Endothelial cell of umbilical vein (primary cell): Measurements from ENCODE around the gene BCL10. TPM values are rescaled to one million over a fixed set of nuclear protein-coding genes. Genes with fewer than 3 reads are reported as not detected.

Experiments
- BruUV-seq: library from RNA; stranded (reverse); fragments of 400-500 nt; replicated peaks from 2 replicates; lab custom pipeline; 2021; lab: Mats Ljungman, UMichigan
- CTCF ChIA-PET: fragments of 300-600, 350-600 bp; sonication (Branson Sonifier 250); formaldehyde crosslinking; loops from one replicate; lab custom pipeline; 2021; ENCODE audit warnings: antibody characterized with exemption, inconsistent platforms; lab: Charles Lee
- POLR2A ChIA-PET: fragments of 300-600, 350-600 bp; sonication (Branson Sonifier 250); formaldehyde crosslinking; loops from one replicate; lab custom pipeline; 2021; ENCODE audit warnings: antibody characterized with exemption, inconsistent platforms; lab: Charles Lee
- DNase-seq: peaks from one replicate; pipeline ENCODE4 v3.0.0-alpha.2; 2011; ENCODE audit warnings: low read depth, low spot score
- FAIRE-seq: peaks from 2 replicates; lab custom pipeline; 2011; peaks lifted over from hg19 to GRCh38; lab: Jason Lieb, UNC
- H2AFZ ChIP-seq: 2 replicates; pipeline ENCODE4 v1.6.0; 2012; ENCODE audit warnings: low read depth, low read length, control low read depth, inconsistent platforms
- H3K27ac ChIP-seq: 2 replicates; pipeline ENCODE4 v1.5.1; 2011; ENCODE audit warnings: low read depth, mild to moderate bottlenecking, control low read depth, low read length, moderate library complexity; ENCODE audit not compliant: insufficient read depth
- H3K27me3 ChIP-seq, 2 experiments: 2 replicates each; pipeline versions ENCODE4 v1.6.0 to v1.6.1; 2011; ENCODE audit warnings: low read length in 2 of 2, mixed read lengths in 1 of 2; ENCODE audit not compliant: control insufficient read depth in 2 of 2, insufficient read depth in 2 of 2
- H3K36me3 ChIP-seq, 2 experiments: 2 replicates in 1 of 2; 3 replicates in 1 of 2; pipeline ENCODE4 v1.5.1; 2011; ENCODE audit warnings: low read length in 2 of 2, mild to moderate bottlenecking in 1 of 2, moderate library complexity in 1 of 2; ENCODE audit not compliant: control insufficient read depth in 2 of 2, insufficient read depth in 2 of 2; ENCODE audit errors: extremely low read depth in 1 of 2
- H3K4me1 ChIP-seq: 3 replicates; pipeline ENCODE4 v1.5.1; 2011; ENCODE audit warnings: mild to moderate bottlenecking, low read length; ENCODE audit not compliant: control insufficient read depth, insufficient read depth; ENCODE audit errors: extremely low read depth
- H3K4me2 ChIP-seq: 2 replicates; pipeline ENCODE4 v1.6.1; 2011; ENCODE audit warnings: low read length, control low read depth, mixed read lengths; ENCODE audit not compliant: insufficient read depth
- H3K4me3 ChIP-seq, 3 experiments: fragments of 200-600 bp in 1 of 3; sonication (generic), shearing (Covaris generic) in 1 of 3; replicated peaks in 1 of 3; 2 replicates each; pipeline ENCODE4 v1.5.1; 2011 to 2016; ENCODE audit warnings: control low read depth in 3 of 3, low read length in 3 of 3, mild to moderate bottlenecking in 2 of 3, inconsistent platforms in 1 of 3, low read depth in 1 of 3, moderate library complexity in 1 of 3; ENCODE audit not compliant: insufficient read depth in 1 of 3
- H3K79me2 ChIP-seq: 2 replicates; pipeline ENCODE4 v1.6.0; 2012; ENCODE audit warnings: low read length, inconsistent platforms; ENCODE audit not compliant: control insufficient read depth, insufficient read depth
- H3K9ac ChIP-seq: replicated peaks from 2 replicates; pipeline ENCODE3; 2011; ENCODE audit warnings: low read length, control low read depth; ENCODE audit not compliant: insufficient read depth; ENCODE audit errors: extremely low read depth
- H3K9me1 ChIP-seq: replicated peaks from 3 replicates; pipeline ENCODE4 v1.6.0; 2011; ENCODE audit warnings: mild to moderate bottlenecking, low read length; ENCODE audit not compliant: control insufficient read depth, insufficient read depth; ENCODE audit errors: extremely low read depth
- H3K9me3 ChIP-seq: replicated peaks from 2 replicates; pipeline ENCODE4 v1.5.1; 2012; ENCODE audit warnings: low read length, inconsistent platforms; ENCODE audit not compliant: control insufficient read depth, insufficient read depth
- H4K20me1 ChIP-seq: replicated peaks from 2 replicates; pipeline ENCODE3; 2011; ENCODE audit warnings: mild to moderate bottlenecking, low read length; ENCODE audit not compliant: control insufficient read depth, insufficient read depth; ENCODE audit errors: extremely low read depth
- CTCF ChIP-seq, 2 donors: IDR thresholded peaks; 1 replicate in 1 of 2; 2 replicates in 1 of 2; pipeline ENCODE4 v1.5.1; 2011; ENCODE audit warnings: low read length in 2 of 2, mild to moderate bottlenecking in 2 of 2, moderate library complexity in 2 of 2, control low read depth in 1 of 2, inconsistent platforms in 1 of 2, low read depth in 1 of 2; ENCODE audit not compliant: insufficient read depth in 1 of 2; ENCODE audit errors: extremely low read depth in 1 of 2
- EZH2 ChIP-seq: IDR thresholded peaks from 2 replicates; pipeline ENCODE4 v1.6.1; 2012; ENCODE audit warnings: borderline replicate concordance, low read depth, mild to moderate bottlenecking, moderate library complexity, low read length, inconsistent platforms; ENCODE audit not compliant: severe bottlenecking
- FOS ChIP-seq: IDR thresholded peaks from 2 replicates; pipeline ENCODE4 v1.6.1; 2011; ENCODE audit warnings: mild to moderate bottlenecking, low read length, moderate library complexity, borderline replicate concordance; ENCODE audit not compliant: insufficient read depth
- GATA2 ChIP-seq: IDR thresholded peaks from 2 replicates; pipeline ENCODE4 v1.7.0; 2011; ENCODE audit warnings: low read depth, mild to moderate bottlenecking, moderate library complexity, mixed read lengths, low read length; ENCODE audit not compliant: insufficient read length, insufficient read depth
- JUN ChIP-seq: IDR thresholded peaks from 2 replicates; pipeline ENCODE4 v1.6.1; 2011; ENCODE audit warnings: borderline replicate concordance, low read depth; ENCODE audit not compliant: insufficient read length, insufficient read depth
- MAX ChIP-seq: IDR thresholded peaks from 2 replicates; pipeline ENCODE4 v1.6.1; 2011; ENCODE audit not compliant: insufficient read depth, insufficient read length
- MYC ChIP-seq: IDR thresholded peaks from one replicate; pipeline ENCODE4 v1.6.1; 2011; ENCODE audit warnings: mild to moderate bottlenecking, low read depth, low read length
- POLR2A ChIP-seq: IDR thresholded peaks from 2 replicates; pipeline ENCODE4 v1.6.1; 2012; ENCODE audit warnings: low read depth, mild to moderate bottlenecking, control low read depth, low read length
- POLR2AphosphoS5 ChIP-seq: IDR thresholded peaks from 2 replicates; pipeline ENCODE4 v1.6.1; 2012; ENCODE audit warnings: low read depth, mild to moderate bottlenecking, control low read depth, low read length, moderate library complexity; ENCODE audit not compliant: insufficient read depth
- dilution Hi-C: fragments of 300-500 bp; cut with MboI; formaldehyde crosslinking; loops from one replicate; pipeline ENCODE4 v1.15.0; 2019; ENCODE audit warnings: low sequenced_read_pairs; ENCODE audit not compliant: extremely low pct_ligation_motif_present
- intact Hi-C: fragments of 100-400 bp; cut with micrococcal nuclease; formaldehyde crosslinking; loops from one replicate; pipeline ENCODE4 v1.10.0; 2022
- polyA plus RNA-seq, 4 experiments: library from polyadenylated mRNA; depleted of rRNA in 3 of 4; stranded (reverse) in 3 of 4; unstranded in 1 of 4; fragments of >200 nt; gene quantifications; 2 replicates each; pipeline versions ENCODE4 v1.2.1 to v1.2.3, GENCODE V29; 2011 to 2012; ENCODE audit warnings: missing spikeins in 1 of 4
- total RNA-seq: library from RNA; stranded (reverse); gene quantifications from 2 replicates; pipeline ENCODE4 v1.2.3, GENCODE V29; 2021

BCL10 gene
- total and polyA plus RNA-seq, 2 donors (not counting 3 experiments of a cell fraction or from before 2014, with no cell fraction given): 16.1 to 78.6 TPM

- ChIA-PET POLR2A (interaction anchor here (0.7 to 2.4 kb wide), 13 partner anchors 8 to 371 kb away, joined by 3 to 15 read pairs (median 4); partner anchors contain the start of gene CCN1), CTCF (interaction anchor here (0.6 to 2.1 kb wide), 9 partner anchors 10 to 377 kb away, joined by 3 to 18 read pairs (median 3); no protein-coding TSS in a partner anchor)
Measured at GRCh38 chr1:85321237-85321964, 45.0 kb upstream of the BCL10 start.

More at GRCh38 chr1:85321237-85321964, 45.0 kb upstream of the BCL10 start:
- dilution Hi-C loops (loop anchor here (25.0 kb wide), 1 partner anchor 366 kb away; no protein-coding TSS in a partner anchor), intact Hi-C loops (no loop called here)
- Histone ChIP-seq H3K36me3 (no peaks in the 10 kb centered on the region), H2AFZ (no peak overlapping the region), H3K9me1 (no peaks in the 10 kb centered on the region), H4K20me1 (no peaks in the 10 kb centered on the region), H3K4me3 (no peak overlapping the region), H3K4me2 (peak overlapping the region; percentile 25), H3K79me2 (peaks cover 27% of the 10 kb centered on the region), H3K27me3 (no peaks in the 10 kb centered on the region), H3K27ac (peak overlapping the region; percentile 100), H3K4me1 (peaks cover 79% of the 10 kb centered on the region), H3K9me3 (no peaks in the 10 kb centered on the region), H3K9ac (peak overlapping the region; percentile 95)
- DNase-seq (peak; percentile 35), FAIRE-seq (no peak)
- TF ChIP-seq FOS: peak; percentile 14
- TF ChIP-seq MYC: no peak
- peak; percentile 30 for TF ChIP-seq POLR2AphosphoS5
- no peak for TF ChIP-seq CTCF (IDR thresholded peaks at IDR 0.05; ENCODE audit: extremely low read depth in 1 of 2, insufficient read depth in 1 of 2, low read depth in 1 of 2, low read length in 2 of 2)
- TF ChIP-seq POLR2A: peak; percentile 36
- TF ChIP-seq MAX: no peak
- peak; percentile 5 for TF ChIP-seq GATA2
- no peak for TF ChIP-seq EZH2
- TF ChIP-seq JUN: no peak
- BruUV-seq: no TSS peak
